HG02798 (cell line): Measurements from ENCODE around the gene USP47.

ENCODE experiments used
- ATAC-seq: cut with Tn5 transposase; IDR thresholded peaks from one replicate; pipeline ENCODE4 v1.9.1; 2021; ENCODE audit warnings: mild to moderate bottlenecking; ENCODE audit not compliant: unreplicated experiment, poor library complexity

Gene USP47

DNA sequence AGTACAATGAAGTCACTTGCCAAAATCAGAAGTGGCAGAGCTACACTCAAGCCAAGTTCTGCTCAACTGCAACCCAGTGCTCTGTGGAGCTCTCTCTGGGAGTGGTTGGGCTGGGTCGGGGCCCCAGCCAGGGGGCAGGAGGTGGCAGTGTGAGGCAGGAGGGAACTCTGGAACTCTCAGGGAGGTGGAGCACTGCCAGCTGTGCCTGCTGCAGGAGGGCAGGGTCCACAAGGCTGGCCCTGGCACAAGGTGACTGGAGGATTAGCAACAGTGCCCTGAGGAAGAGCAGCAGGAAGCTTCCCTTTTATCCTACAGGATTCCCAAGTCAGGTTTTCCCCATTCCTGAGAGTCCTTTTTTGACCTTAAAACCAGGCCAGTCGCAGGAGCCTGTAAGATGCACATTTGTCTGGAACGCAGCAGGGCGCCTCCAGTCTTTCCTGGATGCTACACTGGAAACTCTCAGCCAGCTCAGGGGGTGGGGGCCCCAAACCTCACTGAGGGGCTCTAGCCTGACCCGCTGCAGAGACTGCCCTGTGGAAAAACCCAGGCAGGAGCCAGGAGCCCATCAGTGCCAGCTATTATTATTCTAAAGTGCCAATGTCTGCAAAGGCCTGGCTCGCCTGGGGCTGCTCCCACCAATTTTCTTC lies 134.8 kb downstream of the USP47 start:
- ATAC-seq = no peak

DNA sequence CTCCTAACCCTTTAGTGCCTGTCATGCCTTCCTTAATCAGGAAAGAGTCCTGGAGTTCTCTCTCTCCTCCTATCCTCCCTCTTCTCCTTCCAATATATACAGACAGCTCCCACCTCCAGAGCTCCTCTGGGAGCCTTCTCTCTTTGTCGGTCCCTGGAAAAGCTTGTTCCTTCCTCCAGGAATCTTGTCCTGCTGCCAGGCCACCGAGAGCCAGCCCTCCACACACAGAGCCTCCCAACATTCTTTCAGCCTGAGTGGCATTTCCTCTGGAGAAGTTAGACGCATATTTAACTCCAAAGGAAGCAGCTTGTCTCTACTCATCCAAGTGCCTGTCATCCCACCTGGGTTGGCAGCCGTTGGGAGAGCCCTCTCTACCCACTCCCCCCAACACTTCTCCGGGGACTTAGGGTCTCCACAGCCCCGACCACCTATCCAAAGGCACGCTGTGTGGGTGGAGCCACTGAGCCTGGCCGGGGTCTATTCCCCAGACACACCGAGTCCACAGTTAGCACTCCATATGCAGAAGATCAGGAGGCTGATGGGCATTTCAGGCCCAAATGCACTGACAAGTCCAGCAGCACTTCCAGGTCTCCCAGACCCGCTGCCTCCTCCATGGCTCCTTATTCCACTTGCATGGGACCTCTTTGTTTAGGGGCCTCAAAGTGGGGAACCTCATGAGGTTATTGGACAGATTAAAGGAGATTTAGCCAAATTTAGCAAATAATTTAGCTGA lies 135.6 kb downstream of the USP47 start:
- ATAC-seq = no peak

DNA sequence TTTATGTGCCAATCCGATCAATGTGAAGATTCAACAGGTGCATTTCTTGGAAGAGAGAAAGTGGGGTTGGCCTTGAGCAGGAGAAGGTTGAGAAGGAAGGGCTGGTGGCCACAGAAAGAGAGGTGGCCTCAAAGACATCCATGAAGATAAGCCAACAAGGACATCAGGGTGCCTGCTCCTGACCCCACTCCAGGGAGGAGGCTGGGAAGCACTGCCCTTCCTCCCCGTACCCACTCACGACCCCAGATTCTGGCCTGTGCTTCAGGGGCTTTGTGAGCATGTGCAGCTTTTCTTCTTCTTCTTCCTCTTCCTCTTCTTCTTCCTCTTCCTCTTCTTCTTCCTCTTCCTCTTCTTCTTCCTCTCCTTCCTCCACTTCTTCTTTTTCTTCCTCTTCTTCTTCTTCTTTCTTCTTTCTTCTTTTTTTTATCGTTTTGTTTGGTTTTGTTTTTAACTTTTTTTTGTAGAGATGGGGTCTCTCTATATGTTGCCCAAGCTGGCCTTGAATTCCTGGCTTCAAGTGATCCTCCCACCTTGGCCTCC lies 136.4 kb downstream of the USP47 start:
- ATAC-seq = no peak

DNA sequence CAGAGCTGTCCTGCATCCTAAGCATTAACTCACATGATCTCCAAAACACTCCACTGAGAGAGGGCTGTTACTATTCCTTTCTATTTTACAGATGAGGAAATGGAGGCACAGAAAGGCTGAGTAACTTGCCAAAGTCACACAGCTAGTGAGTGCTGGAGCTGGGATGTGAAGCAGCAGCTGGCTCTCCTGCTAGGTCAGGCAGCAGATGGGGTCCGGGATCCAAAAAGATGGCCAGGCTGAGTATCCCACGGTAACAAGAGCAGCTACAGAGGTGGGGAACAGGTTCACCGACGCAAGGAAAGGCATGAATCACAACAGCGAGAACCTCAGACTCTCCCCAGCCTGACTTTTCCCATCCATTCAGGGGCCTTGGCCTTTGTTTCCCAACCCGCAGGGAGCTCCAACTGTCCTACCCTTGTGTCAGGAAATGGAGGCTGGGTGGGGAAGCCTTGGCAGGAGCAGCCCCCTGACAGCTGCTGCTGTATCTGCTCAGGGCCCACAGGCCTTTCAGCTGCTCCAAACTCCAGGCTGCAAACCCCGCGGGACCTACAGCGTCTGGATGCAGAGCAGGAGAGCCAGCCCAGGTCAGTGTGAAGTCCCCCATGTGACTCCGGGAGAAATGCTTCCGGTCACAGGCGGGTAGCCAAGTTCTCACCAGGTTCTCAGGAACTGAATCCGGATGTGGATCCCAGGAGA lies 137.2 kb downstream of the USP47 start:
- ATAC-seq = no peak

DNA sequence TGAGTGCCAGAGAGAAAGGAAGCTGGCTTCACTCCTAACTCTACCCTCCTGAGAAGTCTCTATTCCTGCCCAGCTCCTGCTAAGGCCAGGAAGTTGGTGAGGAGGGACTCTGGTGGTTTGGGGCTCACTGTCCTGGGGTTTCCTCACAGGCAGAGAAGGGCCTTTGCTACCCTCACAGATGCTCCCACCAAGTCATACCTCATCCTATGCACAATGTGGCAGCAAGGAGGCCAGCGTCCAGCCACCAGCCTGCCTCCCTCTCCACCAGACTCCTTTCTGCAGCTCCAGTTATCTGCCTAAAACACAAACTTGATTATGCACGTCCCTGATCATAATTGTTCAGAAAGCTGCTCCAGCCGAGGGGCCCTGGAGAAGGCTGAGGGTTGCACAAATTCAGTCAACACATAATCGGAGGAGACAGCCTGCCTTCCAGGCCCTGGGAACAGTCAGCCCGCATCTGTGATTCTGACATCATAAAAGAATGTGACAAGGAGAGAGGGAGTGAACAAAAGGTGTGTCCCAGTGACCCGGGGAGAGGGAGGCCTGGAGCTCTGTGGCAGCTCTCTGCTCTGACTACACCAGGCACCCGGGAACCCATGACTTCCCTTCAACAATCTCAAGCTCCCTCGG lies 137.8 kb downstream of the USP47 start:
- ATAC-seq = no peak

DNA sequence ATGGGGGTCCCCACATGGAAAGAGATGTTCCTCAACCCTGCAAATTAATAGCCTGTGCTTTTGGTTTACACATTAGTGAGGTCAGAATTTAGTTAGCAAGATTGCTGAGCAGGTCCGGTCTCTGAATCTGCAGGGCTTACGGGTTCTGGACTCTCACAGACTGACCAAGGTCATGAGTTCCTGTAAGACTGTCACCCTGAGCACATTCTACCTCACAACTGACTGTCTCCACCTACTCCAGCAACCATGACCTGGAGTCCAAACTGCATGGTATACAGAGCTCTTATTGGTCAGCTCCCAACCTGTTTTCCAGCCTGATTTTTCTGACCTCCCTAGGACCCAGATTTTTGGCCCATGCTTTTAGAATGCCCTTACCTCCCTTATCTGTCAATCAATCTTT lies 138.4 kb downstream of the USP47 start:
- ATAC-seq = no peak

DNA sequence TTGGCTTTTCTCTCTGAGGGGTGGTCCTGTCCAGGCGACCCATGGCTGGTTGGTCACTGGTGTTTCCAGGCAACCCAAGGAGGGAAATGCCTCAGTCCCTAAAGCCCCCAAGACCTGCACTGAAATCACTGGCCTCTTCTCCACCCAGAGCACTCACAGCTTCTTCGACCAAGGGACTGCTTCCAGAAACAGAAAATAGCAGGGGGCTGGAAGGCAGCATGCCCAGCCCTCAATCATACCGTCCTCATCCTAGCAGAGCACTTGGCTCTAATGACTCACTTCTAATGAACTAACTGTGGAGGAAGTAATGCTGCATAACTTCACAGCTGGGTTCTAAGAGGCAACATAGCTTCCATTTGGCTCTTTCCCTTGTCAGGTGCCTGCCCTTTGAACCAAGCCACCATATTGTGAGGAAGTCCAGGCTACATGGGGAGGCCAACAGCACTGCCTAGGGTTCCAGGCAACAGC lies 139.1 kb downstream of the USP47 start:
- ATAC-seq = no peak

DNA sequence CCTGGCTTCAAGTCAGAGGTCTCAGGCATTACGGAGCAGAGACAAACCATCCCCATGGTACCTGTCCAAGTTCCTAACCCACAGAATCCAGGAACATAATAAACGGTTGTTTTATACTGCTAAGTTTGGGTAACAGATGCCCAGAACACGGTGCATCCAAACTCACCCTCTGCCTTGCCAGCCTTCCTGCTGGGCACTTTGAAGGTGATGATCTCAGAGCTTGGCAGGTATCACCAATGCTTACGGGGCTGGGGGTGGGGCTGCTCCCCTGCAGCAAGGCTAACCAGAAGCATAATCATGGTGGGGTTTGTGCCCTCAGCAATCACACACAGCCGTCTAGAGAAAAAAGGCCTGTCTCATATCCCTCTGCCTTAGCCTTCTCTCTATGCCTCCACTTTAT lies 139.6 kb downstream of the USP47 start:
- no peak for ATAC-seq

DNA sequence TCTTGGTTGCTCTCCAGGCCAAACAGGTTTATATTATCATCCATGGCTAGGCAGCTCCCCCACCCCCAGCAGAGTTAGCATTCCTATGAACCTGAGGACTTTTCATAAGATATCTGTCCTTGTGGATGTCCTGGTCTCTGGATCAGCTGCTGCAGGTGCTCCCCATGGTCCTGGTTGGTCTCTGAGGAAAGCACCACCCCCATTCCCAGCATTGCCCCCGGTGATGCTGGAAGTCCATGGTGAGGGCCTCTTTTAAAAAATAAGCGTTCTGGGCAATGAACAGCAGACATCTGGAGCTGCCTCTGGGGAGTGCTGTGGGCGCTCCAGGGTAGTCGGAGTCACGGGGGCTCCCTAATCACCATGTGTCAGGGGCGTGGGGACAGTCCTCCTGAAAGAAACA lies 140.1 kb downstream of the USP47 start:
- ATAC-seq = no peak

DNA sequence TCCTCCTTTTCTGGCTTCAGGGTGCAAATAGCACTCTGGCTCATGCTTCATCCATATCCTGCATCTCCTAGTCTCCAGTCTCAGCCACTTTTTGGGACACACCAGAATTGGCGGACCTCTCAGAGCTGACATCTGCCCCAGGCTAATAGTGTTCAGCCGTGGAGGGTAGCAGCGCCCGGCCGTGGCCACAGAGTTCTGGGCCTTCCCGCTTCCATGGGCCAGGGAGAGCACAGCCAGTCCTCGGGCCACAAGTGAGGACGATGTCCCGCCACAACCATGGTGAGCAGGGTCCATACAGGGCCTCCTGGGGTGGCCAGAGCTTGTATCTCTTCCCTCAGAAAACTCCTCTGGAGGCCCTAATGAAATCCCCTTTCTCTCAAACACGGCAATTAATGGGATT lies 140.7 kb downstream of the USP47 start:
- no peak for ATAC-seq

DNA sequence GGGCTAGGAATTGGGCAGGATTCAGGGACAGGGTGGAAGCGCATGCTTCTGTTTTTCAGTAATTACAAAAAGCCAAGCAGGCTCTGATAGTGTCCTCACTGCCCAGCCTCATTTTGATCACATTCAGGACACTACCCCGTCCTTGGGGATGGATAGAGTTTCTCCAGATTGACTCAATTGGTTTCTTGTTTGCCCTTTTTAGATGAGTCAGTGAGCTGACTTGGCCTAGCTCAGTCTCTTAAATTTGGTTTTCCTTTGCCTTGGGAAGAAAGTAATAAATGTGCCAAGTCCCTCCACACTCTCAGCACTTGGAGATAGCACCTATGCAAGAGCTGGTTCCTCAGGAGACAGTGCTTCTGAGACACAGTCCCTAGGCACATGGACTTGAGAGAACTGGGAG lies 141.2 kb downstream of the USP47 start:
- ATAC-seq = no peak

DNA sequence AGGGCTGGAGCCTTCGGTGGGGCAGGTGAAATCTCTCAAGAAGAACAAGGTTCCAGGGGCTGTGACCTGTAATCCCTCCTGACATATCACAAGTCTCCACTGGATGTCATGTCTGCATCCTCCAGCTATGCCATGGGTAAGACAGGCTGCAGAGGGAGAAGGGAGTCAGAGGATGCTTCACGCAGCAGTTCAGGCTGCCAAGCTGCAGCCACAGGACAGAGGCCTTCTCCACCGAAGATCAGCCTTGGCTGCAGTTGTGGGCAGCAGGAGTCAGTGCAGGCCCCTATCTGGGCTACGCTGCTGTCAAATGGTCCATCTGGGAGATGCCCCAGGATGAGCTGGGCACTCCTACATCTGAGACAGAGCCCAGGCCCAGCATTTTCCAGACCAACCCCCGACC lies 141.7 kb downstream of the USP47 start:
- no peak for ATAC-seq

DNA sequence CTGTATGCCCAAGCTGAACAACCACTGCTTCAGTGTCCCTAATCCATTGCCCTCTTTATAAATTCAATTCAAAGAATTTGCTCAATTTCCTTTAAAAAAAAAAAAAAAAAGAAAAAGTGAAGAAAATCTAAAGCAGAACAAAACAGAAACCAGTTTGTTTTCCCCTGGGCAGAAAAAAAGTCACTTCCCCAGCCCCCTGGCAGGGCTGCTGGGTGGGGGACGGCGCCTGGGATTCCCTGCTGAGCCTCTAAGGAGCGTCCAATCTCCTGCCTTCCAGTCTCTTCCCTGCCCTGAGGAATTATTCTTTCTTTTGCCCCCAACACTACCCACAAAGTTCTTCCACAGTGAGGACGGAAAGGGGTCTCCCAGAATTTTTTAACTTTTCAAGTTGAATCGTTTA lies 142.8 kb downstream of the USP47 start:
- ATAC-seq = no peak

DNA sequence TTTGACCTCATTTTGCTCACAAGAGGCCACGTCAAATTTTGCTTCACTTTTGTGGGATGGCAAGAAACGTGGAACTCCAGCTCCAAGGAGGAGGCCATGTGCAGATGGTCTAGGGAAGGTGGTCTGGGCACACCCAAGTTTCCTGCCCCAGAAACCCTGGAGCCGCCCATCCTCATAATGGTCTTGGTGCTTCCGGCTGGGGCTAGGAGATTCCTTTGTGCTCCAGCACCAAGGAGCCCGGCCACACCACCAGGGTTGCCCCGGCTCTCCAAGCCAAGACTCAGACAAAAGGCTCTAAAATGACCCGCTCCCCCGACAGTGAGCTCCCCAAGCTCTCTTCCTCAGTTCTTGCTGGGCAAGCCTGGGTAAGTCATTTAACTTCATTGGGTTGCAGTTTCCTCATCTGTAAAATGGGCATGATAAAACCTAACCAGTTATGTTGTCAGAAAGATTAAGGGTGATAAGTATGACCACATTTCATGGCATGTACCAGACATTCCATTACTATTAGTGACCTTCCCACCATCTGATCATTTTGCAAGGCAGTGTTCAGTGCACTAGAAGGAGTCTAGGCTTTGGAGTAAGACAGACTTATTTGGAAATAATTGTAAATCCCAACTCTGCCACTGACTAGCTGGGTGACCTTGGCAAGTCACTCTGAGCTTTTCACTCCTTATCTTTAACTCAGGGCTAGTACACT lies 143.4 kb downstream of the USP47 start:
- ATAC-seq = no peak

DNA sequence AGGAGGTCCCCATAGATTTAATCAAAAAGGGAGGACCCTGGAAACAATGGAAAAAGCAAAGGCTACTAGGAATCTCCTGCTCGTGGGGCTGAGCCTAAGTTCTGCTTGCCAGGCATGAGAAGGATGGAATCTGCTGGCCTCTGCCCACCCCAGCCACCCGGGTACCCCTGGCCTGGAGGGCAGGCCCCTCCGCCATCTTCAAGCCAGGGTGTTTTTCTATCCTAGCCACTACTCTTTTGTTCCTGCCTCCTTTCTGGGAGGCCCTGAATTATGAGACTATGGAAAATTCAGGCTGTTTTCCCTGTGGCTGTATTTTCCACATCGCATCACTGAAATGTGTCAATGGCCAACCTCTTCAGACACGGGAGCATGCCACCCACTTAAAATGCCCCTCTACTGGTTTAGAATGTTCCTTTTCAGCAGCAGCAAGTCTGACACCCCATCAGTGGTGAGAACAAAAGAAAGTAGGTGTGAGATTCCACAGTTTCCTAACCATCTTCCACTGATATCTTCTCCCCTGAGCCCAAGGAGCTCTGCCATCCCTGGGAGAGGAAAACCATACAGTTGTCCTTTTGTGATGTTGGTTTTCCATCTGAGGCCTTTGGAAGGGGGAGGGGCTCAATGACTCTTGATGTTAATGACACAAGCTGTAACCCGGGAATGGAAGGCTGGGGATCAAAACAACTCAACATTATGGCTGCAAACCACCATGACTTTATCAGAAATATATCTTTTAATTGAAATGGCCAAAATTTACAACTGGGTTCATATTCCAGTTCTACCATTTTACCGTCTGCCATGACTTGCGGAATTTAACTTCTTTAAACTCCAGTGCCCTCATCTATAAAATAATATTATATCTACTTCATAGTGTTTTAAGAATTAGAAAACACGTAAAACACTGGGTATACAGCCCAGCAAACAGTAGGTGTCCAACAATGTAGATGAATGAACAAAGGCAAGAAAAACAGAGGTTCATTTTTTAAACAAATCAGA lies 144.5 kb downstream of the USP47 start:
- no peak for ATAC-seq

DNA sequence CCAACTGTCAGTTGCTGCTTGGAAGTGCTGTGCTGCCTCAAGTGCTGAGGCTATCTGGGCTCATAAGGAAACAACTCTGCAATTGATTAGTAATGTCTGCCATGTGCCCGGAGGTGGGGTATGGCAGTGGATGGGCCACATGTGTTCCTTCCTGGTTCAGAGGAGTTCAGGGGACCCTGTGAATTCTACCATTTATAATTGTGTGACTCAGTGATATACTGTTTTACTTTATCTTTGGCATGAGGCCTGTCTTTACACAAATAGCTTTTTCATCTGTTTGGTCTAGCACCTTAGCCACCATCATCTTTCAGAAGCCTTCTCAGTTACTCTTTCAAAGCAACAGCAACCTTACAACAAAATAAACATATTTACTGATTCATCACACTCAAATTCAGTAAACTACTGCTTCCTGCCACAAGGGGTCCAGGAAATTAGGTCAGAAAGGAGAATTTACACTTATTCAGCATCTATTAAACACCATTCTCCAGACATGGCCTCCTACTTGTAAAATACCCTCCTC lies 145.8 kb downstream of the USP47 start:
- ATAC-seq = no peak

DNA sequence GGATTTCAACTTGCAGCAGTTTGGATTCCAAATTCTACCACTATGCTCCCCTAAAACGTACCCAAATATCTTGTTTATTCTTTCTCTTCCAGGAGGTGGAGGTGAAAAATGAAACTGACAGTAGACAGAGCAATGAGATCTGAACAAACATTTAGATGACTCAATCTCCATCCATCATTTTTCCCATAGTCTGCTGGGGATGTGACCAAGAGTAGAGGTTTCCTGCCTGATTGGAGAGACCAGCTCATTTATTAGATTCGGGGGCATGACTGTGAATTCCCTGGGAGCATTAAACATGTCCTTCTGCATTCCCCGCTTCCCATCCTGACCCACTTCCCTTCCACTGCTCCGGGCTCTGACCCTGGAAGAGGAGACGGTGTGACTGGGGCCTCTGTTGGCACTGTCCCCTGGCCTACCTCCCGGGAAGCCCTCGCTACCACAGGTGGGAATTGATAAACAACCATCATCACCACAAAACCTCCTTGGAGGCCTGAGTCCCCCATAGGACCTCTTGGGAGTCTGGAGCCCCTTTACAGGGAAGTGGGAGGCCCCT lies 146.4 kb downstream of the USP47 start:
- no peak for ATAC-seq

DNA sequence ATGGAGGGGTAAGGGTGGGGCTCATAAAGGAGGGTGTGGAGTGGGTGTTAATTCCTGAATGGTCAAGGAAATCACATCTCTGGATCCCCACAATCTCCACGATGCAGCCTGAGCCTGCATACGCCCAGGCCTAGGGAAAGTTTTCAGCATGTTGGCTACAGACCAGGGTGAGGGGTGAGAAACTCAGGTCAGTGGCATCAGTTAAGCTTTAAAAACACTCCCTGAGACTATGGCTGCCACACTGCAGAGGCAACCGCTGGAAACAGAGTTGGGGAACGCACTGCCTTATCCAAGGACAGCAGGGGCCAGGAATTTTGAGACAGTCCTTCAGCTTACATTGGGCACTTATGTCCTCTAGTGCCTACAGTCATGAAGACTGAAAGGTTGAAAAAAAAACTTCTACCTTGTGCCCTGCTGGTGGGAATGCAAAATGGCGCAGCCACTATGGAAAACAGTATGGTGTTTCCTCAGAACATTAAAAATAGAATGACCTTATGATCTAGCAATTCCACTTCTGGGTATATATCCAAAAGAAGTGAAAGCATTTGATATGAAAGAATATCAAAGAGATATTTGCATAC lies 147.0 kb downstream of the USP47 start:
- ATAC-seq = no peak
